OCI-LY1 (cell line): ENCODE measurements around the gene SDHA.
"Not testable (repeated sequence)": the region's sequence is repeated elsewhere in the genome, so short reads cannot be mapped to it uniquely, and the experiment has no call there.

Experiments used
- EZH2 ChIP-seq: fragments of 200-600 bp; sonication (generic), shearing (Covaris generic); IDR thresholded peaks from 2 replicates; pipeline ENCODE4 v1.8.0; 2017; ENCODE audit warnings: borderline replicate concordance, mixed run types, mild to moderate bottlenecking, antibody characterized with exemption, low read length, moderate library complexity, mixed read lengths
- TF ChIP-seq, protein P1 (sequence below): fragments of 200-600 bp; sonication (generic), shearing (Covaris generic); IDR thresholded peaks from 2 replicates; pipeline ENCODE4 v1.5.1; 2017; ENCODE audit warnings: mild to moderate bottlenecking, antibody characterized with exemption, low read length, moderate library complexity, mixed read lengths

DNA sequence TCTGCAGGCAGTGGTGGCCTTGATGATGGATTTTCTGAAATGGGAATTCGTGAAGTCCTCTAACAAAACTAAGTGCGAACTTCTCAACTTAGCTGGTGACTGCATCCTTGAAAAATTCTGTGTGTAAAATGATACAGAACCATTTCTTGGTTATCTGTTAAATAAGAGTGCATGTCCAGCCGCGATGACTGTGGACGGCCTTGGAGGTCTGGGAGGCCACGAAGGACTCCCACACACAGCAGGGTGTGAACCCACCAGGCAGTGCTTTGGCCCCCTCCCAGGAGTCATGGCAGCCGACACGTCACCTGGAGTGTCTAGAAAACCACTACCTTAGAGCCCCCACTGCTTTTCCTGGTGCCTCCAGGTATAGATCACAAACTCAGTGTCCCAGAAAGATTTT, 85.6 kb downstream of the SDHA start:
- TF ChIP-seq, protein P1, sequence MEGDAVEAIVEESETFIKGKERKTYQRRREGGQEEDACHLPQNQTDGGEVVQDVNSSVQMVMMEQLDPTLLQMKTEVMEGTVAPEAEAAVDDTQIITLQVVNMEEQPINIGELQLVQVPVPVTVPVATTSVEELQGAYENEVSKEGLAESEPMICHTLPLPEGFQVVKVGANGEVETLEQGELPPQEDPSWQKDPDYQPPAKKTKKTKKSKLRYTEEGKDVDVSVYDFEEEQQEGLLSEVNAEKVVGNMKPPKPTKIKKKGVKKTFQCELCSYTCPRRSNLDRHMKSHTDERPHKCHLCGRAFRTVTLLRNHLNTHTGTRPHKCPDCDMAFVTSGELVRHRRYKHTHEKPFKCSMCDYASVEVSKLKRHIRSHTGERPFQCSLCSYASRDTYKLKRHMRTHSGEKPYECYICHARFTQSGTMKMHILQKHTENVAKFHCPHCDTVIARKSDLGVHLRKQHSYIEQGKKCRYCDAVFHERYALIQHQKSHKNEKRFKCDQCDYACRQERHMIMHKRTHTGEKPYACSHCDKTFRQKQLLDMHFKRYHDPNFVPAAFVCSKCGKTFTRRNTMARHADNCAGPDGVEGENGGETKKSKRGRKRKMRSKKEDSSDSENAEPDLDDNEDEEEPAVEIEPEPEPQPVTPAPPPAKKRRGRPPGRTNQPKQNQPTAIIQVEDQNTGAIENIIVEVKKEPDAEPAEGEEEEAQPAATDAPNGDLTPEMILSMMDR: not testable (repeated sequence)
- TF ChIP-seq EZH2: not testable (repeated sequence)
